Panc1 (cell line): ENCODE measurements around the gene NDUFS6.

Experiments used
- CTCF ChIP-seq: fragments of 450-650 bp; IDR thresholded peaks from 2 replicates; pipeline ENCODE4 v1.5.1; 2017; ENCODE audit warnings: mild to moderate bottlenecking
- POLR2AphosphoS5 ChIP-seq: IDR thresholded peaks from 2 replicates; pipeline ENCODE4 v1.6.1; 2012; ENCODE audit warnings: mild to moderate bottlenecking, low read depth, low read length, moderate library complexity
- SIN3A ChIP-seq: IDR thresholded peaks from 2 replicates; pipeline ENCODE4 v1.6.1; 2012; ENCODE audit warnings: low read depth, mild to moderate bottlenecking, low read length, moderate library complexity, borderline replicate concordance; ENCODE audit not compliant: insufficient read depth
- TCF7L2 ChIP-seq: IDR thresholded peaks from 2 replicates; pipeline ENCODE4 v1.6.1; 2011; ENCODE audit warnings: mild to moderate bottlenecking, low read depth, low read length, inconsistent platforms
- TF ChIP-seq, protein P1 (sequence below), 2 experiments: IDR thresholded peaks; 2 replicates each; pipeline ENCODE4 v1.6.1; 2011 to 2012; ENCODE audit warnings: low read depth in 2 of 2, control low read depth in 1 of 2, low read length in 1 of 2, mild to moderate bottlenecking in 1 of 2, moderate library complexity in 1 of 2; ENCODE audit not compliant: insufficient read depth in 1 of 2

DNA sequence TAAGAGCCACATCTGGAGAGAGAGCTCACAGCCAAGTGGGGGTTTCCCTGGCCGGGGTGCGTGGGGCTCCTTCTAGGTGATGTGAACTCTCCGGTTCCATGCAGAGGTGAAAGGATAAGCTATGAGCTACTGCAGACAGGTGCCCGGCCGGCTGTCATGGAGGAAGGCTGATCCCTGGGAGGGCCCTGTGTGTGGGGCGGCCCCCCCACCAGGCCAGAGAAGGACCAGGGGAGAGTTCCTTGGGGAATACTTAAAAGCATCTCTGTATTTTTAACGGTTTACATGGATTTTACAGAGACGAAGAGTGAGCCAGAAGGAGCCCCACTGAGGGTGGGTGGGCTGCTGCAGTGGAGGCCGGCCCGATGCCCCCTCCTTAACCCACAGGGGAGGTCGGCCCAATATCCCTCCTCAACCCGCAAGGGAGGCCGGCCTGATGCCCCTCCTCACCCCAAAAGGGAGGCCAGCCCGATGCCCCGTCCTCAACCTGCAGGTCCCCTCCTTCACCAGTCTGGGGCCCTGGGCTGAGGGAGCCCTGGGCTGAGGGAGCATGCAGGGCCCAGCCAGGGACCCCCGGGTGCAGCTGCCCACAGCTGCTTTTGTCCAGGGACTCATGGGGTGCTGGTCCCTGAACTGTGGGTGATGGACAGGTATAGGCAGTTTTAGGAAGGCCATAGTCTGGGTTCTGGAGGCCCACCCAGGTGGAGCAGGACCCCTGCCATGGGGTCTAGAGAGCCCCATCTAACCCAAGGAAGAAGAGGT lies 33.5 kb upstream of the NDUFS6 start:
- TF ChIP-seq CTCF (no peak), POLR2AphosphoS5 (no peak), SIN3A (no peak), TCF7L2 (no peak)
- TF ChIP-seq, protein P1, sequence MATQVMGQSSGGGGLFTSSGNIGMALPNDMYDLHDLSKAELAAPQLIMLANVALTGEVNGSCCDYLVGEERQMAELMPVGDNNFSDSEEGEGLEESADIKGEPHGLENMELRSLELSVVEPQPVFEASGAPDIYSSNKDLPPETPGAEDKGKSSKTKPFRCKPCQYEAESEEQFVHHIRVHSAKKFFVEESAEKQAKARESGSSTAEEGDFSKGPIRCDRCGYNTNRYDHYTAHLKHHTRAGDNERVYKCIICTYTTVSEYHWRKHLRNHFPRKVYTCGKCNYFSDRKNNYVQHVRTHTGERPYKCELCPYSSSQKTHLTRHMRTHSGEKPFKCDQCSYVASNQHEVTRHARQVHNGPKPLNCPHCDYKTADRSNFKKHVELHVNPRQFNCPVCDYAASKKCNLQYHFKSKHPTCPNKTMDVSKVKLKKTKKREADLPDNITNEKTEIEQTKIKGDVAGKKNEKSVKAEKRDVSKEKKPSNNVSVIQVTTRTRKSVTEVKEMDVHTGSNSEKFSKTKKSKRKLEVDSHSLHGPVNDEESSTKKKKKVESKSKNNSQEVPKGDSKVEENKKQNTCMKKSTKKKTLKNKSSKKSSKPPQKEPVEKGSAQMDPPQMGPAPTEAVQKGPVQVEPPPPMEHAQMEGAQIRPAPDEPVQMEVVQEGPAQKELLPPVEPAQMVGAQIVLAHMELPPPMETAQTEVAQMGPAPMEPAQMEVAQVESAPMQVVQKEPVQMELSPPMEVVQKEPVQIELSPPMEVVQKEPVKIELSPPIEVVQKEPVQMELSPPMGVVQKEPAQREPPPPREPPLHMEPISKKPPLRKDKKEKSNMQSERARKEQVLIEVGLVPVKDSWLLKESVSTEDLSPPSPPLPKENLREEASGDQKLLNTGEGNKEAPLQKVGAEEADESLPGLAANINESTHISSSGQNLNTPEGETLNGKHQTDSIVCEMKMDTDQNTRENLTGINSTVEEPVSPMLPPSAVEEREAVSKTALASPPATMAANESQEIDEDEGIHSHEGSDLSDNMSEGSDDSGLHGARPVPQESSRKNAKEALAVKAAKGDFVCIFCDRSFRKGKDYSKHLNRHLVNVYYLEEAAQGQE (IDR thresholded peaks at IDR 0.05; ENCODE audit: insufficient read depth in 1 of 2, low read depth in 2 of 2, low read length in 1 of 2), result no peak
